H1 (cell line): ENCODE data around the gene TPSAB1. TPM values are rescaled to one million over a fixed set of nuclear protein-coding genes. Genes with fewer than 3 reads are reported as not detected.
A peak's percentile ranks its signal among the peaks of the same experiment; 100 is the strongest.

Experiments used
- CTCF ChIA-PET: fragments of 300-600 bp; sonication (Branson Sonifier 250); formaldehyde crosslinking; loops from one replicate; lab custom pipeline; 2021; ENCODE audit not compliant: partially characterized antibody; lab: Charles Lee
- POLR2A ChIA-PET: fragments of 300-600 bp; sonication (Branson Sonifier 250); formaldehyde crosslinking; loops from one replicate; lab custom pipeline; 2021; ENCODE audit warnings: inconsistent platforms; ENCODE audit not compliant: partially characterized antibody; lab: Charles Lee
- DNase-seq, 2 experiments: peaks; one replicate each; pipeline versions ENCODE4 v3.0.0 to v3.0.0-alpha.2; 2010 to 2022; ENCODE audit warnings: low spot score in 2 of 2, low read depth in 1 of 2, mixed read lengths in 1 of 2
- FAIRE-seq: peaks from 2 replicates; lab custom pipeline; 2011; peaks lifted over from hg19 to GRCh38; lab: Jason Lieb, UNC
- H2AFZ ChIP-seq: 2 replicates; pipeline ENCODE4 v1.8.1; 2012; ENCODE audit warnings: low read length, inconsistent platforms
- H2AK5ac ChIP-seq: 2 replicates; pipeline ENCODE4 v1.6.1; 2013; ENCODE audit warnings: low read depth, low read length
- H2BK120ac ChIP-seq: replicated peaks from 2 replicates; pipeline ENCODE3; 2013; ENCODE audit warnings: low read depth, low read length, inconsistent platforms
- H2BK12ac ChIP-seq: 2 replicates; pipeline ENCODE4 v1.6.1; 2013; ENCODE audit warnings: low read depth, low read length
- H2BK15ac ChIP-seq: 2 replicates; pipeline ENCODE4 v1.6.1; 2013; ENCODE audit warnings: low read length
- H2BK20ac ChIP-seq: 2 replicates; pipeline ENCODE4 v1.6.1; 2013; ENCODE audit warnings: low read length
- H2BK5ac ChIP-seq: 2 replicates; pipeline ENCODE4 v1.6.1; 2013; ENCODE audit warnings: low read depth, low read length
- H3K14ac ChIP-seq: 2 replicates; pipeline ENCODE4 v1.6.1; 2013; ENCODE audit warnings: inconsistent platforms; ENCODE audit not compliant: insufficient read length
- H3K18ac ChIP-seq: 2 replicates; pipeline ENCODE4 v1.6.1; 2013; ENCODE audit warnings: low read length; ENCODE audit errors: extremely low read depth
- H3K23ac ChIP-seq: 2 replicates; pipeline ENCODE4 v1.6.1; 2013; ENCODE audit warnings: inconsistent platforms; ENCODE audit not compliant: insufficient read length
- H3K23me2 ChIP-seq: 2 replicates; pipeline ENCODE4 v1.6.1; 2013; ENCODE audit warnings: low read depth, low read length
- H3K27ac ChIP-seq: 2 replicates; pipeline ENCODE4 v1.6.1; 2011; ENCODE audit warnings: low read depth, low read length, inconsistent platforms
- H3K27me3 ChIP-seq, 4 experiments: replicated peaks in 1 of 4; 1 replicate in 1 of 4; 2 replicates in 3 of 4; pipeline versions ENCODE4 v1.6.1 to v1.8.1; 2011 to 2013; ENCODE audit warnings: low read length in 3 of 4, mild to moderate bottlenecking in 3 of 4, inconsistent platforms in 2 of 4, mixed read lengths in 2 of 4, moderate library complexity in 1 of 4; ENCODE audit not compliant: control insufficient read depth in 3 of 4, insufficient read depth in 3 of 4; ENCODE audit errors: extremely low read depth in 1 of 4
- H3K36me3 ChIP-seq, 4 experiments: 2 replicates each; pipeline versions ENCODE4 v1.6.1 to v1.8.1; 2011 to 2013; ENCODE audit warnings: mild to moderate bottlenecking in 4 of 4, low read length in 3 of 4, moderate library complexity in 2 of 4, control low read depth in 1 of 4, inconsistent platforms in 1 of 4; ENCODE audit not compliant: insufficient read depth in 4 of 4, control insufficient read depth in 2 of 4
- H3K4ac ChIP-seq: replicated peaks from 2 replicates; pipeline ENCODE3; 2013; ENCODE audit warnings: low read length, low read depth, mixed read lengths, inconsistent platforms; ENCODE audit not compliant: insufficient read length
- H3K4me1 ChIP-seq, 4 experiments: replicated peaks in 1 of 4; 1 replicate in 1 of 4; 2 replicates in 3 of 4; pipeline versions ENCODE4 v1.6.1 to v1.8.1; 2011 to 2013; ENCODE audit warnings: low read length in 3 of 4, inconsistent platforms in 2 of 4, mixed read lengths in 1 of 4; ENCODE audit not compliant: insufficient read depth in 4 of 4, control insufficient read depth in 3 of 4
- H3K4me2 ChIP-seq, 2 experiments: 2 replicates each; pipeline versions ENCODE4 v1.6.1 to v1.8.1; 2011 to 2013; ENCODE audit warnings: low read depth in 2 of 2, low read length in 2 of 2, control low read depth in 1 of 2, inconsistent platforms in 1 of 2, mild to moderate bottlenecking in 1 of 2; ENCODE audit not compliant: insufficient read depth in 1 of 2
- H3K4me3 ChIP-seq, 4 experiments: fragments of 200-600, 300-600 bp in 1 of 4; sonication (generic), shearing (Covaris generic), sonication (Bioruptor Twin) in 1 of 4; 2 replicates each; pipeline versions ENCODE4 v1.5.1 to v1.8.1; 2011 to 2016; ENCODE audit warnings: low read length in 4 of 4, low read depth in 3 of 4, control low read depth in 2 of 4, inconsistent platforms in 2 of 4, mild to moderate bottlenecking in 2 of 4, mixed read lengths in 1 of 4, moderate library complexity in 1 of 4; ENCODE audit not compliant: insufficient read depth in 2 of 4; ENCODE audit errors: extremely low read depth in 1 of 4
- H3K56ac ChIP-seq: replicated peaks from 2 replicates; pipeline ENCODE3; 2013; ENCODE audit warnings: low read depth, mild to moderate bottlenecking, mixed read lengths, low read length, inconsistent platforms; ENCODE audit not compliant: insufficient read length
- H3K79me1 ChIP-seq: 2 replicates; pipeline ENCODE4 v1.6.1; 2013; ENCODE audit warnings: low read depth, low read length, control low read depth
- H3K79me2 ChIP-seq, 2 experiments: 2 replicates each; pipeline versions ENCODE4 v1.6.1 to v1.8.1; 2012 to 2013; ENCODE audit warnings: low read length in 2 of 2, mild to moderate bottlenecking in 2 of 2, inconsistent platforms in 1 of 2; ENCODE audit not compliant: insufficient read depth in 2 of 2, control insufficient read depth in 1 of 2
- H3K9ac ChIP-seq, 4 experiments: replicated peaks in 1 of 4; 1 replicate in 1 of 4; 2 replicates in 3 of 4; pipeline versions ENCODE4 v1.6.1 to v1.8.1; 2011 to 2013; ENCODE audit warnings: low read depth in 3 of 4, low read length in 3 of 4, control low read depth in 2 of 4, mild to moderate bottlenecking in 2 of 4, moderate library complexity in 2 of 4, inconsistent platforms in 1 of 4; ENCODE audit errors: extremely low read depth in 1 of 4
- H3K9me3 ChIP-seq, 2 experiments: 2 replicates each; pipeline versions ENCODE4 v1.6.1 to v1.8.1; 2012 to 2013; ENCODE audit warnings: mild to moderate bottlenecking in 2 of 2, moderate library complexity in 2 of 2, control low read depth in 1 of 2, inconsistent platforms in 1 of 2, low read depth in 1 of 2, low read length in 1 of 2, mixed read lengths in 1 of 2; ENCODE audit not compliant: insufficient read depth in 2 of 2
- H4K20me1 ChIP-seq, 2 experiments: replicated peaks in 1 of 2; 2 replicates each; pipeline versions ENCODE3 to v1.8.1; 2011 to 2013; ENCODE audit warnings: inconsistent platforms in 2 of 2, low read length in 2 of 2, mild to moderate bottlenecking in 1 of 2; ENCODE audit not compliant: insufficient read depth in 2 of 2, control insufficient read depth in 1 of 2
- H4K5ac ChIP-seq: 2 replicates; pipeline ENCODE4 v1.6.1; 2013; ENCODE audit warnings: low read length, low read depth, mixed read lengths, inconsistent platforms; ENCODE audit not compliant: insufficient read length
- H4K8ac ChIP-seq: 2 replicates; pipeline ENCODE4 v1.8.0; 2013; ENCODE audit warnings: mild to moderate bottlenecking, moderate library complexity, low read length, inconsistent platforms; ENCODE audit not compliant: insufficient read depth; ENCODE audit errors: extremely low read depth
- H4K91ac ChIP-seq: replicated peaks from 2 replicates; pipeline ENCODE3; 2013; ENCODE audit warnings: low read length, mixed read lengths, inconsistent platforms; ENCODE audit not compliant: insufficient read length
- RNF2 ChIP-seq: fragments of 200-900, 300-1000 bp; sonication (generic); IDR thresholded peaks from 2 replicates; pipeline ENCODE4 v1.7.1; 2016; ENCODE audit warnings: borderline replicate concordance, low read depth, mild to moderate bottlenecking, antibody characterized with exemption, low read length; ENCODE audit not compliant: poor library complexity, severe bottlenecking; ENCODE audit errors: missing control alignments
- SIN3A ChIP-seq, 2 experiments: IDR thresholded peaks in 1 of 2; conservative IDR thresholded peaks in 1 of 2; 2 replicates each; pipeline ENCODE4 v1.6.1; 2011 to 2012; ENCODE audit warnings: low read length in 2 of 2, improper control_type of control experiment in 1 of 2, low read depth in 1 of 2, mild to moderate bottlenecking in 1 of 2
- WGBS, 2 experiments: shearing (Covaris generic) in 1 of 2; methylation state at CpG; one replicate each; pipeline versions ENCODE4 v1.1.6 to v1.1.7; 2013 to 2015; ENCODE audit warnings: low lambda C conversion rate in 2 of 2, mixed read lengths in 2 of 2, inconsistent platforms in 1 of 2, low coverage in 1 of 2, missing lambda C conversion rate in 1 of 2; ENCODE audit not compliant: insufficient replicate concordance in 2 of 2, insufficient coverage in 1 of 2, insufficient read length in 1 of 2; ENCODE audit errors: extremely low coverage in 1 of 2, missing lambda C conversion rate in 1 of 2; 5-methylcytosine and 5-hydroxymethylcytosine counted together
- polyA plus RNA-seq, 7 experiments: library from polyadenylated mRNA; depleted of rRNA in 3 of 7; stranded (reverse) in 5 of 7; unstranded in 2 of 7; fragments of >200 nt in 5 of 7; fragments of 200-250 nt in 2 of 7; gene quantifications; 1 replicate in 5 of 7; 2 replicates in 1 of 7; 4 replicates in 1 of 7; pipeline versions ENCODE4 v1.2.1 to v1.2.3, GENCODE V29; 2011 to 2013; ENCODE audit warnings: missing spikeins in 2 of 7, mixed read lengths in 2 of 7
- total RNA-seq: library from RNA; stranded (reverse); fragmentation: NEBNext Ultra II Directional; extraction: Animal tissue kit (Norgen Biotek cat#: 25700); gene quantifications from 2 replicates; pipeline ENCODE4 v1.2.1, GENCODE V29; 2021

The TPSAB1 gene
- total and polyA plus RNA-seq, 2 of the 8 experiments (the other 6 are each of a cell fraction or from before 2014, with no cell fraction given), result 0.09 TPM; not detected in 1

- TF ChIP-seq RNF2 (no peak), SIN3A (conservative IDR thresholded peaks at IDR 0.05 in 1 of 2, IDR thresholded peaks at IDR 0.05 in 1 of 2; ENCODE audit: low read depth in 1 of 2, low read length in 2 of 2) (peak in 1 of 2 experiments; percentile 9; a peak in 1 of 4 replicates)
- Histone ChIP-seq H3K56ac (no peak overlapping the region), H4K8ac (peak overlapping the region; percentile 85; the same call in 1 of the 2 replicates), H3K27ac (no peak overlapping the region), H2BK12ac (no peak overlapping the region), H3K4ac (no peak overlapping the region), H2BK5ac (no peak overlapping the region), H3K9me3 (no peaks in the 10 kb centered on the region), H3K4me1 (peaks cover 3 to 24% (median 13%) of the 10 kb centered on the region in 4 experiments; a peak in 6 of 7 replicates), H2BK120ac (no peak overlapping the region), H3K14ac (no peak overlapping the region), H3K9ac (no peak overlapping the region), H3K27me3 (peaks cover 7 to 39% (median 26%) of the 10 kb centered on the region in 4 experiments), H4K91ac (no peak overlapping the region), H3K23ac (no peak overlapping the region), H3K79me1 (no peaks in the 10 kb centered on the region), H4K5ac (no peak overlapping the region), H3K79me2 (no peaks in the 10 kb centered on the region), H3K23me2 (peaks cover 3% of the 10 kb centered on the region; the same call in 1 of the 2 replicates), H2AFZ (no peak overlapping the region), H4K20me1 (peaks cover 0 to 2% of the 10 kb centered on the region in 2 experiments), H2AK5ac (no peak overlapping the region), H3K18ac (no peak overlapping the region), H2BK15ac (no peak overlapping the region), H3K36me3 (no peaks in the 10 kb centered on the region), H2BK20ac (no peak overlapping the region), H3K4me3 (peak overlapping the region in 3 of 4 experiments; percentile 11 to 55 (median 12); a peak in 6 of 8 replicates), H3K4me2 (peak overlapping the region; percentile 51 to 73)
- WGBS, 2 experiments, result 54% methylated on average over 17 of the region's 20 CpGs; no CpG with 5 or more reads in 1 of the 2 experiments
- ChIA-PET CTCF (interaction anchor here (1.2 to 4.7 kb wide), 5 partner anchors 9 to 76 kb away, joined by 3 to 35 read pairs (median 4); no protein-coding TSS in a partner anchor), POLR2A (interaction anchor here (0.6 to 0.7 kb wide), 2 partner anchors 11 to 887 kb away, joined by 3 read pairs; no protein-coding TSS in a partner anchor)
- FAIRE-seq (no peak), DNase-seq (no peak)
Measured at GRCh38 chr16:1288813-1289476, 48.4 kb downstream of the TPSAB1 start.
